Naive thymus-derived CD4-positive, alpha-beta T cell (primary cell): ENCODE results near the gene KCNH1. TPM values are rescaled to one million over a fixed set of nuclear protein-coding genes. Genes with fewer than 3 reads are reported as not detected.

Experiments used
- ATAC-seq: fragments of 150-1000 bp; cut with Tn5 transposase; 2 replicates; pipeline ENCODE4 v1.10.0; 2021; ENCODE audit warnings: mild to moderate bottlenecking, moderate library complexity
- CTCF ChIA-PET: fragments of 350-600 bp; sonication (Branson Sonifier 250); formaldehyde crosslinking; loops from one replicate; lab custom pipeline; 2021; ENCODE audit warnings: antibody characterized with exemption; lab: Charles Lee
- POLR2A ChIA-PET: fragments of 350-600 bp; sonication (Branson Sonifier 250); formaldehyde crosslinking; loops from one replicate; lab custom pipeline; 2021; ENCODE audit warnings: antibody characterized with exemption, inconsistent platforms; lab: Charles Lee
- DNase-seq, 9 donors: peaks; one replicate each; pipeline versions ENCODE4 v3.0.0 to v3.0.0-alpha.2; 2020 to 2022; ENCODE audit warnings: mixed read lengths in 1 of 9
- H3K27ac ChIP-seq: one replicate; pipeline ENCODE4 v1.7.0; 2013; ENCODE audit warnings: mild to moderate bottlenecking, low read depth, low read length, moderate library complexity
- H3K27me3 ChIP-seq, 2 donors: one replicate each; pipeline ENCODE4 v1.7.0; 2013; ENCODE audit warnings: low read length in 2 of 2, mild to moderate bottlenecking in 2 of 2, moderate library complexity in 2 of 2; ENCODE audit not compliant: control insufficient read depth in 2 of 2, insufficient read depth in 2 of 2
- H3K36me3 ChIP-seq, 3 experiments: 1 replicate in 2 of 3; 2 replicates in 1 of 3; pipeline ENCODE4 v1.7.0; 2013; ENCODE audit warnings: low read length in 3 of 3, mild to moderate bottlenecking in 3 of 3, moderate library complexity in 1 of 3; ENCODE audit not compliant: insufficient read depth in 3 of 3, control insufficient read depth in 2 of 3
- H3K4me1 ChIP-seq, 2 donors: one replicate each; pipeline ENCODE4 v1.7.0; 2013; ENCODE audit warnings: low read length in 2 of 2, mild to moderate bottlenecking in 2 of 2, moderate library complexity in 1 of 2; ENCODE audit not compliant: control insufficient read depth in 2 of 2, insufficient read depth in 2 of 2
- H3K4me3 ChIP-seq: 2 replicates; pipeline ENCODE4 v1.7.0; 2013; ENCODE audit warnings: mild to moderate bottlenecking, low read length
- H3K9me3 ChIP-seq, 3 experiments: 1 replicate in 2 of 3; 2 replicates in 1 of 3; pipeline ENCODE4 v1.7.0; 2013; ENCODE audit warnings: low read length in 3 of 3; ENCODE audit not compliant: control insufficient read depth in 2 of 3
- H3K27ac Mint-ChIP-seq, 9 donors: one replicate each; pipeline ENCODE4 v1.8.0; 2020 to 2022; ENCODE audit warnings: mixed read lengths in 9 of 9, mild to moderate bottlenecking in 8 of 9, moderate library complexity in 5 of 9, inconsistent platforms in 2 of 9
- H3K27me3 Mint-ChIP-seq, 5 donors: one replicate each; pipeline ENCODE4 v1.8.0; 2021 to 2022; ENCODE audit warnings: mixed read lengths in 5 of 5, mild to moderate bottlenecking in 1 of 5
- H3K36me3 Mint-ChIP-seq, 5 donors: one replicate each; pipeline ENCODE4 v1.8.0; 2020 to 2022; ENCODE audit warnings: mixed read lengths in 5 of 5, mild to moderate bottlenecking in 3 of 5, inconsistent platforms in 1 of 5
- H3K4me1 Mint-ChIP-seq, 7 donors: one replicate each; pipeline ENCODE4 v1.8.0; 2020 to 2022; ENCODE audit warnings: mixed read lengths in 7 of 7, mild to moderate bottlenecking in 3 of 7, inconsistent platforms in 1 of 7
- H3K4me3 Mint-ChIP-seq, 10 donors: one replicate each; pipeline ENCODE4 v1.8.0; 2020 to 2022; ENCODE audit warnings: mild to moderate bottlenecking in 10 of 10, mixed read lengths in 10 of 10, moderate library complexity in 6 of 10, inconsistent platforms in 2 of 10
- H3K9me3 Mint-ChIP-seq, 11 donors: one replicate each; pipeline ENCODE4 v1.8.0; 2020 to 2022; ENCODE audit warnings: mixed read lengths in 11 of 11, mild to moderate bottlenecking in 4 of 11, inconsistent platforms in 1 of 11, moderate library complexity in 1 of 11
- intact Hi-C, 2 donors: fragments of 100-400 bp; cut with micrococcal nuclease; formaldehyde crosslinking; loops; one replicate each; pipeline ENCODE4 v1.15.1; 2023
- polyA plus RNA-seq, 2 donors: library from polyadenylated mRNA; unstranded; fragments of 300-500 nt; fragmentation: Illumina TruSeq; gene quantifications; one replicate each; pipeline ENCODE4 v1.2.3, GENCODE V29; 2021
- total RNA-seq, 6 experiments: library from RNA in 5 of 6; stranded (reverse) in 5 of 6; gene quantifications; 1 replicate in 5 of 6; 2 replicates in 1 of 6; pipeline ENCODE4 v1.2.3 and lab custom pipeline; 2021 to 2026

The KCNH1 gene
- total and polyA plus RNA-seq, 7 experiments from 2014 or later = not detected

DNA sequence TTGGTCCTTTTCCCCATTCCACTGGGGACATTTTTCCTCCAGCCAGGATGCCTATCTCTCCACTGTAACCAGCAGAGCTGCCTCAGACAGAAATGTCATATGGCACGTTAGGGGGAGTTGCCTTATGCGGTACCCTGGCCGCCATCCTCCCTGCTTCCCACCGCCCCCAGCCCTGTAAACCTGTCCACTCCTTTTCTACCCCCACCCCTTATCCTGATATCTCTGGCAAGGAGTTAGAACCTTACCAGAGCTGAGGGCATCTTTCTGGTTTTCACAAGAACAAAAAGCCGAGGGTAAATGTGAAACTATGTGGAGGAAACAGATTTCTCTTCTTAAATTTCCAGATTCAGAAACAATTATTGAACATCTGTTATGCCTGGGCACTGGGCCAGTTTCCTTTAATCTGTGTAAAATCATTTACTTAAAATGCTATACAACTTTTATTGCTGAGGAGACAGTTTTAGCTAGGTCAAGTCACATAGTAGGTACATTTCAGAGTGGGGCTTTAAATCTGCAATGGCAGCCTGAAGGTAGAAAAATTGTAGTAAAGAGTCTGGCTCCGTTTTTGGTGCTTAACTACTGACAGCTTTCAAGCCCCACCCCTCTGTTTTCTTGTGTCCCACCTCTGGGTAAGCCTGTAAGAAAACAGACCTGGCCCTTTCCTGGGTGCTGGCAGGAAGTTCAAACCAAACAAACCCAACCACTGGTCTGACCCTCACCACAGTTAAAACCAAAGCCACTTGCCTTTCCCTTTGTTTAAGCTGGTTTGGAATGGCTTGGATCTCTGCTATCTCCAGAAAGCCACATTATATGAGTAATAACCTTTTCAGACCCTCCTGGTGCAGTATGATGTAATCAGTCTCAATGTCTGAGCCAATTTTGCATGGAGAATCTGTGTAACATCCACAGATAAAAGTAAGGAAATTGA lies 486.3 kb downstream of the KCNH1 start:
- ChIA-PET POLR2A (no interaction called here), CTCF (no interaction called here)
- Mint-ChIP-seq H3K4me1 (peaks cover 0 to 10% (median 0%) of the 10 kb centered on the region in 7 donors), H3K4me3 (no peak overlapping the region), H3K27me3 (no peaks in the 10 kb centered on the region), H3K36me3 (no peaks in the 10 kb centered on the region), H3K9me3 (no peaks in the 10 kb centered on the region), H3K27ac (no peak overlapping the region)
- H3K9me3 ChIP-seq = no peaks in the 10 kb centered on the region
- ATAC-seq (no peak), DNase-seq (no peak)
- H3K27me3 ChIP-seq = no peaks in the 10 kb centered on the region
- intact Hi-C loops = no loop called here
- H3K4me3 ChIP-seq = no peak overlapping the region
- no peaks in the 10 kb centered on the region for H3K4me1 ChIP-seq
- no peak overlapping the region for H3K27ac ChIP-seq
- H3K36me3 ChIP-seq = no peaks in the 10 kb centered on the region

GRCh38 chr1:210646258-210646616 lies 487.7 kb downstream of the KCNH1 start:
- intact Hi-C loops = no loop called here
- no peak overlapping the region for H3K4me3 Mint-ChIP-seq
- no peaks in the 10 kb centered on the region for H3K27me3 Mint-ChIP-seq
- H3K27ac Mint-ChIP-seq = no peak overlapping the region
- ChIA-PET POLR2A (no interaction called here), CTCF (no interaction called here)
- Histone ChIP-seq H3K36me3 (no peaks in the 10 kb centered on the region), H3K4me1 (no peaks in the 10 kb centered on the region), H3K4me3 (no peak overlapping the region), H3K27ac (no peak overlapping the region), H3K9me3 (no peaks in the 10 kb centered on the region), H3K27me3 (no peaks in the 10 kb centered on the region)
- peaks cover 0 to 10% (median 0%) of the 10 kb centered on the region in 7 donors for H3K4me1 Mint-ChIP-seq
- no peak for DNase-seq
- no peaks in the 10 kb centered on the region for H3K36me3 Mint-ChIP-seq
- ATAC-seq = no peak
- no peaks in the 10 kb centered on the region for H3K9me3 Mint-ChIP-seq

DNA sequence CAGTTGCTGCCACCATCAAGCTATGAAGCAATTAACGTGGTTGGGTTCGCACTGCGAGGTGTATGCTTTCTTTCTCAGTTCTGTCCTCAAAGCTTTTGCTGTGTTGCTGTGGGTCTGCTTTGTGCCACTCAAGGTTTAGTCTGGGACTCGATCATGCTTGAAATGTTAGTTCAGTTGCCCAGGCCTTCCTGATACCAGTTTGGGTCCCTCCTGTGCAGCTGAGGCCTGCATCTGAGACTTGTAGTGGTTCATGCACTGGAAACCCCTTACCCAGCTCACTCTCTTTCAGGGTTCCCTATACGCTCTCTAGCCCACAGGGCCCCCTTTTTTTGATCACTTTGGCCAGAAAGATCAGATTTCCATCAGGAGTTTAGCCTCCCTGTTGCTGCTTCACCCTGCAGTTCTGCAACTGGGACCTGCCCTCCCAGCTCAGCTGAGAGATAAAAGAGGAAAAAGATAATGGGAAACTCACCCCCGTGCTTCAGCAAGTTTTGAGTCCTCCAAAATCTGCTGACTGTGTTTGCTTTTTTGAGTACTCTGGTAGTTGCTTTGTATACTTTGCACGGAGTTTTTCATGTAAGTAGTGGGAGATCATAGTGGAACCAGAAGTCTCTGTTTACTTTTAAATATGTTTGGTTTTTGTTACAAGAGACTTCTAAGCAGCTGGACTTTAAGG lies 488.2 kb downstream of the KCNH1 start:
- H3K27me3 ChIP-seq = no peaks in the 10 kb centered on the region
- Mint-ChIP-seq H3K4me3 (no peak overlapping the region), H3K9me3 (no peaks in the 10 kb centered on the region), H3K4me1 (peaks cover 0 to 10% (median 0%) of the 10 kb centered on the region in 7 donors), H3K27ac (no peak overlapping the region), H3K36me3 (no peaks in the 10 kb centered on the region), H3K27me3 (no peaks in the 10 kb centered on the region)
- no peak overlapping the region for H3K4me3 ChIP-seq
- intact Hi-C loops = no loop called here
- no peaks in the 10 kb centered on the region for H3K4me1 ChIP-seq
- ATAC-seq = no peak
- ChIA-PET CTCF (interaction anchor here (0.6 kb wide), 1 partner anchor 65 kb away, joined by 3 read pairs; no protein-coding TSS in a partner anchor), POLR2A (no interaction called here)
- no peaks in the 10 kb centered on the region for H3K36me3 ChIP-seq
- no peak for DNase-seq
- H3K9me3 ChIP-seq = no peaks in the 10 kb centered on the region
- no peak overlapping the region for H3K27ac ChIP-seq

DNA sequence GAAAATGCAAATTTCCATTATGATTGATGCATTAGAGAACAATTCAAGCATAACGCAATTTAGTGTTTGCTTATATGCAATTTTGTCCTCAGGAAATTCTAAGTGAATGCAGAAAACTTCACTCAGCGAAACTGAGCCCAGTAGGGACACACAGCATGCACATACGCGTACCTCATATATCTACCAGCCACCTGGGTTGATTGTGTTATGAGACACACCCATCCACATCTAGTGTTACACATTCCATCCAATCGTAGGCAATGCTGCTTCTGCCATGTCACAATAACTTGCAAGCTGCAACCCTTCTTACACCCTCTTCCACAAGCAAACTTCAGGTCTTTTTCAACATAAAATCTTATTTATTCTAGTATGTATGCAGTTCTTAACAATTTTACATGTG lies 492.4 kb downstream of the KCNH1 start:
- H3K36me3 ChIP-seq = no peaks in the 10 kb centered on the region
- DNase-seq (no peak), ATAC-seq (no peak)
- no peaks in the 10 kb centered on the region for H3K4me1 Mint-ChIP-seq
- ChIA-PET POLR2A (no interaction called here), CTCF (no interaction called here)
- H3K4me1 ChIP-seq = no peaks in the 10 kb centered on the region
- H3K27ac Mint-ChIP-seq = no peak overlapping the region
- intact Hi-C loops = no loop called here
- H3K36me3 Mint-ChIP-seq = no peaks in the 10 kb centered on the region
- H3K27me3 ChIP-seq = no peaks in the 10 kb centered on the region
- H3K27ac ChIP-seq = no peak overlapping the region
- H3K9me3 ChIP-seq = no peaks in the 10 kb centered on the region
- H3K4me3 Mint-ChIP-seq = no peak overlapping the region
- no peaks in the 10 kb centered on the region for H3K9me3 Mint-ChIP-seq
- peaks cover 0 to 4% (median 0%) of the 10 kb centered on the region in 5 donors for H3K27me3 Mint-ChIP-seq
- H3K4me3 ChIP-seq = no peak overlapping the region

GRCh38 chr1:210635108-210635507 lies 498.8 kb downstream of the KCNH1 start:
- Histone ChIP-seq H3K27me3 (no peaks in the 10 kb centered on the region), H3K9me3 (no peaks in the 10 kb centered on the region), H3K27ac (no peak overlapping the region), H3K4me1 (no peaks in the 10 kb centered on the region), H3K4me3 (no peak overlapping the region), H3K36me3 (no peaks in the 10 kb centered on the region)
- POLR2A ChIA-PET = no interaction called here
- CTCF ChIA-PET = no interaction called here
- intact Hi-C loops = no loop called here
- Mint-ChIP-seq H3K27me3 (peaks cover 0 to 4% (median 0%) of the 10 kb centered on the region in 5 donors), H3K9me3 (no peaks in the 10 kb centered on the region), H3K4me3 (no peak overlapping the region), H3K36me3 (no peaks in the 10 kb centered on the region), H3K27ac (no peak overlapping the region), H3K4me1 (no peaks in the 10 kb centered on the region)
- DNase-seq (no peak), ATAC-seq (no peak)

GRCh38 chr1:210633636-210634035 lies 500.3 kb downstream of the KCNH1 start:
- intact Hi-C loops = no loop called here
- Histone ChIP-seq H3K4me1 (no peaks in the 10 kb centered on the region), H3K36me3 (no peaks in the 10 kb centered on the region), H3K9me3 (no peaks in the 10 kb centered on the region), H3K27ac (no peak overlapping the region), H3K27me3 (no peaks in the 10 kb centered on the region), H3K4me3 (no peak overlapping the region)
- DNase-seq (no peak), ATAC-seq (no peak)
- Mint-ChIP-seq H3K4me3 (no peak overlapping the region), H3K36me3 (no peaks in the 10 kb centered on the region), H3K27me3 (peaks cover 0 to 4% (median 0%) of the 10 kb centered on the region in 5 donors), H3K9me3 (no peaks in the 10 kb centered on the region), H3K27ac (no peak overlapping the region), H3K4me1 (no peaks in the 10 kb centered on the region)
- CTCF ChIA-PET = no interaction called here
- POLR2A ChIA-PET = no interaction called here
